GM12878 (cell line): ENCODE data around the gene MYL6B. TPM values are rescaled to one million over a fixed set of nuclear protein-coding genes. Genes with fewer than 3 reads are reported as not detected.

Experiments used
- ATAC-seq: fragments of 200-7000 bp; cut with Tn5 transposase; 3 replicates; pipeline ENCODE4 v1.9.1; 2020; ENCODE audit warnings: mild to moderate bottlenecking, moderate library complexity
- BruUV-seq: library from RNA; stranded (reverse); fragments of 400-500 nt; replicated peaks from 2 replicates; lab custom pipeline; 2021; lab: Mats Ljungman, UMichigan
- CTCF ChIA-PET: fragments of 300-600 bp; sonication (Branson Sonifier 250); formaldehyde crosslinking; extraction: SDS; loops from one replicate; lab custom pipeline; 2021; ENCODE audit warnings: inconsistent platforms; lab: Yijun Ruan, JAX
- POLR2A ChIA-PET: fragments of 350-600 bp; formaldehyde crosslinking; extraction: SDS; loops from one replicate; lab custom pipeline; 2021; ENCODE audit warnings: inconsistent platforms; lab: Charles Lee
- RAD21 ChIA-PET: fragments of 300-600 bp; sonication (Branson Sonifier 250); formaldehyde crosslinking; loops from one replicate; lab custom pipeline; 2023; ENCODE audit warnings: antibody characterized with exemption; ENCODE audit not compliant: unreplicated experiment; lab: Charles Lee
- SMC1A ChIA-PET: fragments of 300-600 bp; sonication (Branson Sonifier 250); formaldehyde crosslinking; loops from one replicate; lab custom pipeline; 2023; ENCODE audit not compliant: unreplicated experiment, uncharacterized antibody; lab: Charles Lee
- DNase-seq: peaks from one replicate; pipeline ENCODE4 v3.0.0-alpha.2; 2011; ENCODE audit warnings: low read depth, low spot score
- FAIRE-seq: peaks from 3 replicates; lab custom pipeline; 2011; peaks lifted over from hg19 to GRCh38; lab: Jason Lieb, UNC
- H2AFZ ChIP-seq: 2 replicates; pipeline ENCODE4 v1.6.0; 2011; ENCODE audit warnings: low read depth, low read length, control low read depth; ENCODE audit not compliant: control insufficient read depth
- H3K27ac ChIP-seq: 2 replicates; pipeline ENCODE4 v1.5.1; 2011; ENCODE audit warnings: control low read depth; ENCODE audit not compliant: control insufficient read depth, insufficient read depth
- H3K27me3 ChIP-seq, 2 experiments: replicated peaks in 1 of 2; 2 replicates each; pipeline versions ENCODE4 v1.6.0 to v1.6.1; 2011; ENCODE audit warnings: low read length in 1 of 2; ENCODE audit not compliant: control insufficient read depth in 2 of 2, insufficient read depth in 2 of 2
- H3K36me3 ChIP-seq, 2 experiments: 2 replicates each; pipeline ENCODE4 v1.5.1; 2011; ENCODE audit warnings: low read length in 1 of 2; ENCODE audit not compliant: control insufficient read depth in 2 of 2, insufficient read depth in 2 of 2
- H3K4me1 ChIP-seq: 2 replicates; pipeline ENCODE4 v1.6.1; 2011; ENCODE audit warnings: mild to moderate bottlenecking, low read length, moderate library complexity, mixed read lengths; ENCODE audit not compliant: control insufficient read depth, insufficient read depth
- H3K4me2 ChIP-seq: 2 replicates; pipeline ENCODE4 v1.6.0; 2011; ENCODE audit warnings: control low read depth; ENCODE audit not compliant: control insufficient read depth, insufficient read depth
- H3K4me3 ChIP-seq: fragments of 200-600 bp; sonication (generic); 2 replicates; pipeline ENCODE4 v1.5.1; 2016
- H3K79me2 ChIP-seq: 2 replicates; pipeline ENCODE4 v1.6.0; 2011; ENCODE audit warnings: low read length; ENCODE audit not compliant: control insufficient read depth, insufficient read depth
- H3K9ac ChIP-seq: 2 replicates; pipeline ENCODE4 v1.8.0; 2011; ENCODE audit warnings: low read length, control low read depth, mixed read lengths; ENCODE audit not compliant: control insufficient read depth, insufficient read depth
- H3K9me3 ChIP-seq: replicated peaks from 3 replicates; pipeline ENCODE4 v1.5.1; 2011; ENCODE audit warnings: mild to moderate bottlenecking, low read length; ENCODE audit not compliant: control insufficient read depth, insufficient read depth
- H4K20me1 ChIP-seq: 2 replicates; pipeline ENCODE4 v1.6.0; 2011; ENCODE audit not compliant: control insufficient read depth, insufficient read depth
- ATF3 ChIP-seq: IDR thresholded peaks from 2 replicates; pipeline ENCODE4 v1.6.1; 2011; ENCODE audit warnings: low read depth, mild to moderate bottlenecking, low read length, moderate library complexity, borderline replicate concordance; ENCODE audit errors: extremely low read depth
- CREM ChIP-seq: IDR thresholded peaks from 2 replicates; pipeline ENCODE4 v1.6.1; 2014; ENCODE audit warnings: antibody characterized with exemption, low read depth
- CUX1 ChIP-seq: IDR thresholded peaks from 2 replicates; pipeline ENCODE4 v1.6.1; 2012; ENCODE audit warnings: improper control_type of control experiment, low read depth, low read length; ENCODE audit not compliant: insufficient replicate concordance
- EED ChIP-seq: sonication (generic); IDR thresholded peaks from 2 replicates; pipeline ENCODE4 v1.6.1; 2016; ENCODE audit warnings: antibody characterized with exemption, low read depth
- REST ChIP-seq: IDR thresholded peaks from 2 replicates; pipeline ENCODE4 v1.6.1; 2012; ENCODE audit warnings: mild to moderate bottlenecking, low read depth, low read length
- USF1 ChIP-seq: IDR thresholded peaks from 2 replicates; pipeline ENCODE4 v1.6.1; 2011; ENCODE audit warnings: borderline replicate concordance, low read depth, mild to moderate bottlenecking, moderate library complexity, mixed read lengths, low read length; ENCODE audit not compliant: insufficient read depth; ENCODE audit errors: extremely low read length
- WGBS: methylation state at CpG from one replicate; pipeline ENCODE4 v1.1.6; 2016; ENCODE audit warnings: low lambda C conversion rate; ENCODE audit not compliant: insufficient replicate concordance, insufficient coverage; ENCODE audit errors: missing lambda C conversion rate; 5-methylcytosine and 5-hydroxymethylcytosine counted together
- in situ Hi-C: fragments of 300-500 bp; cut with MboI; formaldehyde crosslinking; loops from 9 replicates; pipeline ENCODE4 v1.14.3; 2018; ENCODE audit warnings: mixed read lengths
- intact Hi-C: fragments of 100-400 bp; cut with micrococcal nuclease; formaldehyde crosslinking; loops from one replicate; pipeline ENCODE4 v1.14.2; 2022; ENCODE audit not compliant: unreplicated experiment
- polyA plus RNA-seq, 11 experiments: library from polyadenylated mRNA; depleted of rRNA in 4 of 11; unstranded in 6 of 11; stranded (reverse) in 5 of 11; fragments of >200 nt; fragmentation: Nextera tagmentation in 4 of 11; fragmentation: Illumina TruSeq in 1 of 11; extraction: Ambion mirVana in 4 of 11; extraction: Trizol in 1 of 11; gene quantifications; 1 replicate in 1 of 11; 2 replicates in 10 of 11; pipeline versions ENCODE4 v1.2.1 to v1.2.3, GENCODE V29; 2011 to 2016; ENCODE audit warnings: inconsistent platforms in 2 of 11, missing spikeins in 2 of 11, low read depth in 1 of 11
- total RNA-seq, 4 experiments: library from RNA; depleted of rRNA in 3 of 4; stranded (reverse); fragments of >200 nt in 3 of 4; fragmentation: Illumina TruSeq in 1 of 4; extraction: Trizol in 1 of 4; gene quantifications; 2 replicates each; pipeline versions ENCODE4 v1.2.1 to v1.2.3, GENCODE V29; 2013 to 2021

MYL6B gene
- total and polyA plus RNA-seq, 10 of the 15 experiments (the other 5 are each of a cell fraction or from before 2014, with no cell fraction given): 75.5 to 153 (median 114) TPM

GRCh38 chr12:56118688-56119357 is 33.6 kb upstream of the MYL6B start (continued):
- TF ChIP-seq CUX1: no peak
- no peak for TF ChIP-seq CREM

- intact Hi-C loops: loop anchor here (1.0 to 5.0 kb wide), 11 partner anchors 33 to 568 kb away; partner anchors contain the start of genes ANKRD52, CNPY2, DNAJC14 and MYL6B
- Histone ChIP-seq H3K27me3 (no peaks in the 10 kb centered on the region), H3K27ac (peak overlapping the region; percentile 73; the same call in 1 of the 2 replicates), H3K4me2 (peak overlapping the region; percentile 99), H3K9me3 (no peaks in the 10 kb centered on the region), H3K79me2 (peaks cover 28% of the 10 kb centered on the region), H3K4me3 (peak overlapping the region; percentile 78), H4K20me1 (no peaks in the 10 kb centered on the region), H3K36me3 (0 out of 4 replicates have a peak, but pooled peaks cover 0 to 3% of the 10 kb centered on the region in 2 experiments), H3K4me1 (peaks cover 15% of the 10 kb centered on the region), H3K9ac (peak overlapping the region; percentile 80), H2AFZ (peak overlapping the region; percentile 54)
- RAD21 ChIA-PET: interaction anchor here (0.7 to 3.9 kb wide), 12 partner anchors 9 to 381 kb away, joined by 3 to 57 read pairs (median 8); partner anchors contain the start of genes ESYT1, MYL6B, PA2G4 and RNF41
- WGBS: 2% methylated on average over 2 of the region's 2 CpGs
- SMC1A ChIA-PET: interaction anchor here (0.6 to 4.5 kb wide), 14 partner anchors 9 to 1133 kb away, joined by 3 to 50 read pairs (median 5); partner anchors contain the start of genes ESYT1, MYL6B, PA2G4 and RNF41
- BruUV-seq: no TSS peak
- FAIRE-seq: peak; percentile 80
- POLR2A ChIA-PET: interaction anchor here (0.5 to 5.5 kb wide), 10 partner anchors 8 to 123 kb away, joined by 3 to 95 read pairs (median 4); partner anchors contain the start of genes ESYT1, PA2G4, RNF41 and SMARCC2
- DNase-seq: no peak
- ATAC-seq: peak; percentile 11; the same call in 2 of the 3 replicates
- CTCF ChIA-PET: interaction anchor here (0.7 to 4.5 kb wide), 28 partner anchors 8 to 450 kb away, joined by 3 to 121 read pairs (median 4); partner anchors contain the start of genes ANKRD52, ESYT1, MYL6 and MYL6B
- in situ Hi-C loops: no loop called here
- no peak for TF ChIP-seq EED
- no peak for TF ChIP-seq REST
- TF ChIP-seq ATF3: peak; percentile 46; the same call in 1 of the 2 replicates
- peak; percentile 73 for TF ChIP-seq USF1
These were observed 33.0 kb upstream of the MYL6B start for GRCh38 chr12:56119361-56119796.
